ENCODE data around the gene RLN1. TPM values are rescaled to one million over a fixed set of nuclear protein-coding genes. Genes with fewer than 3 reads are reported as not detected.

Gene RLN1
- total RNA-seq, 2 donors from 2014 or later: 0.48 to 0.59 TPM

DNA sequence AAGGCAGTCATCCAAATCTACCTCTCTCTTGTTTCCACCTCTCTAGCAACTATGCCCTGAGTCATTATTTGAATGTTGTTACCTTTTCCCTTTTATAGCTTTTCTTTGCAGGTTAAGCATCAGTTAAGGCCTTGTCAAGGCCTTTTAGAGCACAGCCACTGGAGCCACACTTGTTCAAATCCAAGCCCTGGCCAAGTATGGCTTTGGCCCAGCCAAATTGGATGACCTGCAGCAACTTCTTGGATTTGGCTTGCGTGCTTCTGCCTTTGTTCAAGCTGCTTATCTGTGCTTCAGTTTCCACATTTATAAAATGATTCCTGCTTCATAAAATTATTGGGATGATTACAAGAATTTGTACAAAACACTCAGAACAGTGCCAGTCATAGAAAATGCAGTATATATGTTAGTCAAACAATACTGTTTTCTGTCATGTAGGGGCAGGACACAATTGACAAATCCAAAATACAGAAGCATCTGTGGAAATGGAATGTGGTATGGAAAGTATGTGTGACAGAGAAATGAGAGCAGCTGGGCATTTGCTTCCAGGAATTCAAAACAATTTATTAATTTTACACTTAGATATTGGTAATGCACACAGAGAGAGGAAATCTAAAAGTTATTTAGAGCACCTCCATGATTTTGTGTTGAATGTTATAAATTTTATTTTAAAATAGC lies 17.9 kb upstream of the RLN1 start:
- no peak overlapping the region for H3K27ac ChIP-seq
- no peaks in the 10 kb centered on the region for H3K36me3 ChIP-seq
- no peaks in the 10 kb centered on the region for H3K9me3 ChIP-seq
- intact Hi-C loops (cut with DNase I): no loop called here
- no peak for DNase-seq
- TF ChIP-seq, protein P1, sequence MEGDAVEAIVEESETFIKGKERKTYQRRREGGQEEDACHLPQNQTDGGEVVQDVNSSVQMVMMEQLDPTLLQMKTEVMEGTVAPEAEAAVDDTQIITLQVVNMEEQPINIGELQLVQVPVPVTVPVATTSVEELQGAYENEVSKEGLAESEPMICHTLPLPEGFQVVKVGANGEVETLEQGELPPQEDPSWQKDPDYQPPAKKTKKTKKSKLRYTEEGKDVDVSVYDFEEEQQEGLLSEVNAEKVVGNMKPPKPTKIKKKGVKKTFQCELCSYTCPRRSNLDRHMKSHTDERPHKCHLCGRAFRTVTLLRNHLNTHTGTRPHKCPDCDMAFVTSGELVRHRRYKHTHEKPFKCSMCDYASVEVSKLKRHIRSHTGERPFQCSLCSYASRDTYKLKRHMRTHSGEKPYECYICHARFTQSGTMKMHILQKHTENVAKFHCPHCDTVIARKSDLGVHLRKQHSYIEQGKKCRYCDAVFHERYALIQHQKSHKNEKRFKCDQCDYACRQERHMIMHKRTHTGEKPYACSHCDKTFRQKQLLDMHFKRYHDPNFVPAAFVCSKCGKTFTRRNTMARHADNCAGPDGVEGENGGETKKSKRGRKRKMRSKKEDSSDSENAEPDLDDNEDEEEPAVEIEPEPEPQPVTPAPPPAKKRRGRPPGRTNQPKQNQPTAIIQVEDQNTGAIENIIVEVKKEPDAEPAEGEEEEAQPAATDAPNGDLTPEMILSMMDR (IDR thresholded peaks at IDR 0.05): no peak
- peaks cover 5% of the 10 kb centered on the region for H3K4me1 ChIP-seq
- H3K4me3 ChIP-seq: no peak overlapping the region
- no peak overlapping the region for H3K9ac ChIP-seq (ENCODE audit: low read depth in 2 of 2, low read length in 2 of 2)
- H3K27me3 ChIP-seq: no peaks in the 10 kb centered on the region

DNA sequence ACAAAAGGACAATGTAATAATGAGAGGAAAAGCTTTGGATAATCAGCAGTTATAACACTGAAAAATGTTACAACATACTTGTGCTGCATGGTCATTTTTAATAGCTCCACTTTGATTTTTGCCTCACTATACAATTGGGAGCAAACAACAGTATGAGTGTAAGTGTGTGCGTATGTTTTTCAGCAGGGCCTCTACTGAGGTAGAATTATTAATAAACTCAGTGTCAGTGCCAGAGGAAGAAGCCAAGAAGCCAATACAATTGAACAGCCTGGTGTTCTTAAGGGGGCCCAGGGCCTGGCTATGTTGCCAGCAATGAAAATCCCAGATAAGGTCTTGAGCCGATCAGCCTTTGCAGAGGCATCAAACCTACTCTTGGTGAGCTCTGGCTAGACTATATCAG lies 16.1 kb upstream of the RLN1 start:
- no peak overlapping the region for H3K9ac ChIP-seq (ENCODE audit: low read depth in 2 of 2, low read length in 2 of 2)

DNA sequence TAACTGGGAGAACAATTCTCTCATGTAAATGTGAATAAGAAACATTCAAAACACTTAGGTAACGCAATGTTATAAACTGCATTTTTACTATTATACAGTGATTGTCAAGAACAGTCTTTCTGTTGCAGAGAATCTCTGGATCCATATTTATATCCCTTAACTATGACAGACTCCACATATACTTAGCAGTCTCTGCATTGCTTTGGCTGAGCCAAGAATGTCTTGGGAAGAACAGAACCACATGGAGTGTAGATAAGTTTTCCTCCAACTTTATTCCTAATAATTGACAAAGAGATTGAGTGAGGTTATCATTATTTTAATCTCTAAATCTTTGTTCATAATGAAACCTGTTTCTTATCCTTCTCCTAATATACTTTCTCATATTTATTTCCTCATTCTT lies 15.6 kb upstream of the RLN1 start:
- Histone ChIP-seq H3K9ac (ENCODE audit: low read depth in 2 of 2, low read length in 2 of 2) (no peak overlapping the region), H3K4me3 (no peak overlapping the region), H3K27ac (no peak overlapping the region), H3K36me3 (no peaks in the 10 kb centered on the region), H3K27me3 (no peaks in the 10 kb centered on the region), H3K9me3 (no peaks in the 10 kb centered on the region), H3K4me1 (no peaks in the 10 kb centered on the region)
- no peak for DNase-seq
- TF ChIP-seq, protein P1 (IDR thresholded peaks at IDR 0.05): no peak
- intact Hi-C loops (cut with DNase I): no loop called here

More for the DNA sequence above, 16.1 kb upstream of the RLN1 start:
- no peak for DNase-seq
- Histone ChIP-seq H3K4me3 (no peak overlapping the region), H3K36me3 (no peaks in the 10 kb centered on the region), H3K27me3 (no peaks in the 10 kb centered on the region), H3K4me1 (peaks cover 5% of the 10 kb centered on the region), H3K9me3 (no peaks in the 10 kb centered on the region), H3K27ac (no peak overlapping the region)
- TF ChIP-seq, protein P1 (IDR thresholded peaks at IDR 0.05): no peak
- intact Hi-C loops (cut with DNase I): no loop called here

DNA sequence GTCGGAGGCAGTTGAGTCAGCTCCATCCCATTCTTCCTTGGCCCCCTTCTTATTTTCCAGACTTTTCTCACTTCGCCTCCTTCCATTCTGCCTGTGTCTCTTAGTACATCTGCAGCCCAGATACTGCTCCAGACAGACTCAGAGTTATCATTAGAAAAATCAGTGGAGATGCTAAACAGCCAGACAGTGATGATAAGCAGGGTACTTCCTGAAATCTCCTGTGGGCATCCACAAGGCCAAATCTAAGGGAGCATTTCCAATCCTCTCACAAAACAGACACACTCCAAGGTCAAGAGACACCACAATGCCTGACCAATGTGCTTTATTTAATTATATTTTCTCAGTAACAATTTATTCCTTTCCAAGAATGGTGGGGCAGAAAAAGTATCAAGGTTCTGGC lies 14.5 kb upstream of the RLN1 start:
- Histone ChIP-seq H3K27me3 (no peaks in the 10 kb centered on the region), H3K36me3 (no peaks in the 10 kb centered on the region), H3K27ac (no peak overlapping the region), H3K9me3 (no peaks in the 10 kb centered on the region), H3K9ac (ENCODE audit: low read depth in 2 of 2, low read length in 2 of 2) (no peak overlapping the region), H3K4me1 (no peaks in the 10 kb centered on the region), H3K4me3 (no peak overlapping the region)
- intact Hi-C loops (cut with DNase I): no loop called here
- DNase-seq: no peak
- TF ChIP-seq, protein P1 (IDR thresholded peaks at IDR 0.05): no peak

DNA sequence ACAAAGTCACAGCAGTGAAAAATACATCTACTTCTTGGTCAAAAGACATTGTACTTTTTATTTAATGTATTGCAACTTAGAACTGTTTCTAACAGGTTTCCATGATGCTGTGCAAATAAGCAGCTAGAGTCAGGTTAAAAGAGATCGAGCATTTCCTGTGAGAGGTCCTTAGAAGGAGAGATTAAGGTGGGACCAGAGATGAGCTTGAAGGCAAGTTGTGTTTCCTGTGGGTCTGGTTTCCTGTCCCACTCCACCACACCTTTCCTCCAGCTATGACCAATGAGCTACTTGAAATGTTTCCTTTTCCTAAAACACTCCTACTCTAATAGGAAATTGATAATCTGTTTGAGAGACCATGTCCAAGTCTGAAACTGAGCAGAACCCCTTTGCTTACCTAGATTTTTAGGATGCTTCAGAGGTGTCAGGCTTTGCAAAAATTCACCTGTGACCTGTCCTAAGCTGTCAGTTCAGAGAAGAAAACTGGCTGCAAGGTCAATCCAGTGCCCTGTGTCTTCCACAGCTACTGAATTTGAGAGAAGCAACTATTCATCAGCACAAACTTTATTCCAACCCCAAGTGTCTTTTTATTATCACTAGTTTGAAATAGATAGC lies 13.1 kb upstream of the RLN1 start:
- intact Hi-C loops (cut with DNase I): no loop called here

More for the DNA sequence above, 13.1 kb upstream of the RLN1 start:
- H3K9me3 ChIP-seq: no peaks in the 10 kb centered on the region
- H3K4me3 ChIP-seq: no peak overlapping the region
- H3K36me3 ChIP-seq: no peaks in the 10 kb centered on the region
- no peak overlapping the region for H3K9ac ChIP-seq (ENCODE audit: low read depth in 2 of 2, low read length in 2 of 2)
- TF ChIP-seq, protein P1 (IDR thresholded peaks at IDR 0.05): no peak
- no peaks in the 10 kb centered on the region for H3K27me3 ChIP-seq
- no peak for DNase-seq
- H3K4me1 ChIP-seq: no peaks in the 10 kb centered on the region
- no peak overlapping the region for H3K27ac ChIP-seq
